ENCODE data around the gene SLC27A3.

- no peak for TF ChIP-seq POLR2A (IDR thresholded peaks at IDR 0.05; ENCODE audit: low read length)
- TF ChIP-seq GATA1 (IDR thresholded peaks at IDR 0.05; ENCODE audit: low read depth, low read length) = no peak
Measured at GRCh38 chr1:153745417-153745816, 29.8 kb upstream of the SLC27A3 start.

All from erythroblast (primary cell).